Stimulated activated CD4-positive, alpha-beta T cell treated with anti-CD3 and anti-CD28 coated beads, Interleukin-1b, Interleukin-23, amount 100 ng/mL, for 4 hours (primary cell): ENCODE data around the gene SLC39A11.
"Not testable (repeated sequence)": the region's sequence is repeated elsewhere in the genome, so short reads cannot be mapped to it uniquely, and the experiment has no call there.

ENCODE experiments used
- DNase-seq, 2 donors: peaks; one replicate each; pipeline ENCODE4 v3.0.0-alpha.2; 2020; ENCODE audit warnings: low read depth in 2 of 2

SLC39A11 gene

DNA sequence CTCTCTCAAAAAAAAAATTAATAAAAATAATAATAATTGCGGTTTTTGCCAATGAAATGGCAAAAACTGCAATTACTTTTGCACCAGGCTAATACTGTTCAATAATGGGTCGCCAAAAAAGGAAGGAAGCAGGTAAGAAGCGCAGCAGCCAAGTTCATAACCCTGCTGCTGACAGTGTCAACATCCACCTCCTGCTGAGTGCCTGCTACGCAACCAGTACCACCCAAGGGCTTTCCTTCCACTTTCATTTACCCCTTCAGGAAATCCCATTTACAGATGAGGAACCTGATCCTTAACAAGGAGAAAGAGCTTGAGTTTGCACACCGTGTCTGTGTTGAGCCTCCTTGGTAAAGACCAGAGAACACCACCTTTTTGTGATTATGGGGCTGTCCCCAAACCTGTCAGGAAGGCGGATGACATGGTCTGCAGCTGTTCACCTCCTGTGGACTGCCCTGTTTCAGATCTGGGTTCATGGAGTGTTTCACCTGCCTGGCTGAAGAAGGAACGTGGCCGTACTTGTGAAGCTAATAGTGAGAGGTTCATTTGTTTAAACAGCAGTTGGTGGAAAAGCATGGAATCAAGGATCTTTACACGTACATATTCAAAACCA lies 378.0 kb downstream of the SLC39A11 start:
- DNase-seq = no peak

DNA sequence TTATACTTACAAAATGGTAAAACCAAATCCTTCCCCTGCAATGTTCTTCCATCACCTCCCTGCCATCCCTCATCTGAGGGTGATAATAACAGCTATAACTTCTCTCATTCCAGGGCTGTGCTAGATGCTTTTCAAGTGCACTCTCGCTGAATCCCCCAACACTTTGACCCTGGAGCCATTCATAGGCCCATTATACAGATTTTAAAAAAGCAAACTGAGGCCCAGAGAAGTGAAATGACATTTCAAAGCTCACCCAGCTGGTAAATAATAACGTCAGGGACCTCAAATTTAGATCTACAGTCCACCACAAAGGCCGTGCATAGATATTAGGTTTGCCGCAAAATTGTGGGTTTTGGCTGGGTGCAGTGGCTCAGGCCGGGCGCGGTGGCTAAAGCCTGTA lies 378.8 kb downstream of the SLC39A11 start:
- no peak for DNase-seq

DNA sequence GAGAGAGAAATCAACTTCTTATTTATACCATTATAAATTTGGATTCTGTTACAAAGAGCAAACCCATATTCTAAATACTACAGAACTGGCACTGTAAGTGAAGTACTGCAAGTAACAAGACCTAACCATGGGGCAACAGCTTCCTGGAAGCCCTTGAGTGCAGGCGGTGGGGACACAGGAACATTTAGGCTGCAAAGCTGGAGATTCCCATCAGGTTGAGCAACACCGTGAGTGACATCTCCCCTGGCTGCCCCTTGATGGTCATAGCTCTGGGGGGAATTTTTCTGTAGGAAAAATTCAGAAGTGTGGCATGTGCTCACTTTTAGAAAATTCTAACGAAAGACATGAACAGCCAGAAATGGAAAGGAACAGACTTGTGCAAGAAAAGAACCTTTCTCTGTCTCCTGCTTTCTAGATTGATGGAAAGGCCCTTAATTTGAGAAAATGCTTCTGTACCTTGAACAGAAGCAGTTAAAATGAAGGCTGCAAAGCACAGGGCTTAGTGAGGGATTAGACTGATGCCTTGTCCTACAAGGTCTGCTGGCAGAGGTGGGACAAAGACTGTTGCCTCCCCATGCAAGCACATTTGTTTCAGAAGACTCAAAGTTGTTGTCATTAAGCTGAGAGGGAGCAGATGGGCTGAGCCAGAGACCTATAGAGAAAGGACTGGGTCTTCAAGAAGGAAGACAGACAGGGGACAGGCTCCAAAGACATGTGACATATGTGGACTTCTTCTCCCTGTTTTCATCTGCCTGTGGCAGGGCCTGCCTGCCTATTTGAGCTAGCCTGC lies 380.8 kb downstream of the SLC39A11 start:
- DNase-seq = no peak

DNA sequence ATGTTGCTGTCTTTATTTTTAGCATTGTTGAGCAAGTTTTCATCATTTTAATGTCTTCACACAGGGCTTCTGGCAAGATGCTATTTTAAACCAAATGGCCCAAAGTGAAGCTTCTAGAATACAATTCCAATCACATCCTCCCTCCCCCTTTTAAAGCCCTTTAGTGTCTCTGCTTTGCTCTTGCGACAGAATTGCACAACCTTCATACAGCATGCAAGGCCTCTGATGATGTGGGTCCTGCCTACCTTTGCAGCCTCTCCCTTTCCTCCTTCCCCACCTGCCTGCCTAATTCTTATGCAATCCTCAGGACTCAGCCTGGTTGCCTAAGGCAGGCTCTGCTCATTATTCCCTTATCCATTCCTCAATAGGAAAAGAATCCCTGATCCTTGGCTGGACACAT lies 381.7 kb downstream of the SLC39A11 start:
- DNase-seq = no peak

DNA sequence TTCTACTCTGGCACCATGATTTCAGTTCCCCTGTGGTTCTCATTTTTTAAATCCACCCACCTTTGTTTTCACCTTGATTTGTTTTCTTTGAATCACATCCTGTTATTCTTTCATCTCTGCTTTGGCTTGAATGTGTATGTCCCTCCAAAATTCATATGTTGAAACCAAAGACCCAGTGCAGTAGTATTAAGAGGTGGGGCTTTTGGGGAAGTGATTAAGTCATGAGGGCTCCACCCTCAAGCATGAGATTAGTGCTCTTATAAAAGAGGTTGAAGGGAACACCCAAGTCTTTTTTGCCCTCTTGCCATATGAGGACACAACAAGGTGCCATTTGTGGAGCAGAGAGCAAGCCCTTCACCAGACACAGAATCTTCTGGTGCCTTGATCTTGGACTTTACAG lies 382.3 kb downstream of the SLC39A11 start:
- DNase-seq = no peak

DNA sequence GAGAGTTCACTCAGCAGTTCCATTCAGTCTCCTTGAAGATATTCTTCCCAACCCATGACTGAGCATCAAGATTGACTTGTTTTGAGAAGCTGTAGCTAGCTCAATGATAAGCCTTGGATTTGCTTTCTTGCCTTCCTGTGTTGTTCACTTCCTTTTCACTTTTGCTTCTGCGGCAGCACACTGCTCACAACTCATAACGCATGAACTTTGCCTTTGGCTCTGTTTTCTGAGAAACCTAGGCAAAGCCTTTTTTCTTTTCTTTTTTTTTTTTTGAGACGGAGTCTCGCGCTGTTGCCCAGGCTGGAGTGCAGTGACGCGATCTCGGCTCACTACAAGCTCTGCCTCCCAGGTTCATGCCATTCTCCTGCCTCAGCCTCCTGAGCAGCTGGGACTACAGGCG lies 383.8 kb downstream of the SLC39A11 start:
- not testable (repeated sequence) for DNase-seq

DNA sequence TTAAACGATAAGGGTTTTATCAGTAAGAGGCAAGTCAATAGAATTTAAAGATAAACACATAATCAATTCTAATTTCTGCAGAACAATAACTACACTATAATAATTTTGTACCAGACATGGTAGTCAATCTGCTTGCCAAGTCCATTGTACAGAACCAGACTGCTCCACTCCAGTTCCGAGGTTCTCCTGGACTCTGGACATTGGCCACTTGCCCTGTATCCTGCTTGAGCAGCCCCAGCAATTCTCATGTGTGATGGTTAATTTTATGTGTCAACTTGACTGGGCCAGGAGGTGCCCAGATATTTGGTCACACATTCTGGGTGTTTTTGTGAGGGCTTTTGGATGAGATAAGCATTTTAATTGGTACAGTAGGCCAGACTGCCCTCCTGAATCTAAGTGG lies 384.6 kb downstream of the SLC39A11 start:
- no peak for DNase-seq

DNA sequence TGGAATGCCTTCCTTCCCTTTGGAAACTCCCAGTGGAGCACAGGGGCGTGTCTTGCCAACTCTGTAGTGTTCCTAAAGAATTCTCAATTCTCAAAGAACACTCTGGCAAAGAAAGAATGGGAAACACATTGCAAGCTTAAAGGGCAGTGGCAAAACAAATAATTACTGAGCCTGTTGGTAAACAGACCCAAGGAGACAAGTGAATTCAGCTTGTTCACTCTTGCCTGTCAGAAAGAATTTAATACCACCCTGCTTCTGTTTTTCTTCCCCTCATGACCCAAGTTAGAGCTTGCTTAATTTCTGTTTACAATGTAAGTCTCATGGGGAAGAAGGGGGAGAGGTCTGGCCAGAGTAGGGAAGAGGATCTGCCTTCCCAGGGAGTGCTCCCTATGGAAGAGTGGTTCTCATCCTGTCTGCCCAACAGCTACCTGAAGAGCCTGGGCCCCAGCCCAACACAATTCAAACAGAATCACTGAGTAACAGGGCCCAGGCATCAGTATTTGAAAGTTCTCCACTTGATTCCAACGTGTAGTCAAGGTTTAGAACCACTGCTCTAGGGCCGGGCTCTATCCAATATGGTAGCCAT lies 386.0 kb downstream of the SLC39A11 start:
- no peak for DNase-seq

DNA sequence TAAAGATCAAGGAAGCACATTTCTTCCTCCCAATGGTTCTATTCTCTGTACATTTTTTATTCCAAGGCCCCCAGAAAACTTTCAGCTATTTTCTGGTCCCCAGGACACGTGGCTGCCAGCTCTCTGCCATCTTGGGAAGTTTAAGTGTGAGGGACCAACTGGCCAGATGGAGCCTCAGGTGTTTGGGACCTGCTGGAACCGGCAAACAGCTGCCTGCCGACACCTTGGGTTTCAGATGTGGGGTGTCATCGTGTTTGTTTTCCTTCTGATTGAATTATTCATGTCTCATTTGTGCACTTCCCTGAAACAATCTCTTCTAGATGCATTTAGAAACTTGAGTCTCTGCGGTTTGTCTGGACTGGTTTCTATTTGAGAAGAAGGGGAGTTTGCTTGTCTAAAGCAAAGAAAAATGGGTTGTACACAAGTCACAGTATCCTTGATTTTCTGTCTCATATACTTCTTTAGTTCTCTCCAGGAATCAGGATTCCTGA lies 386.5 kb downstream of the SLC39A11 start:
- no peak for DNase-seq

DNA sequence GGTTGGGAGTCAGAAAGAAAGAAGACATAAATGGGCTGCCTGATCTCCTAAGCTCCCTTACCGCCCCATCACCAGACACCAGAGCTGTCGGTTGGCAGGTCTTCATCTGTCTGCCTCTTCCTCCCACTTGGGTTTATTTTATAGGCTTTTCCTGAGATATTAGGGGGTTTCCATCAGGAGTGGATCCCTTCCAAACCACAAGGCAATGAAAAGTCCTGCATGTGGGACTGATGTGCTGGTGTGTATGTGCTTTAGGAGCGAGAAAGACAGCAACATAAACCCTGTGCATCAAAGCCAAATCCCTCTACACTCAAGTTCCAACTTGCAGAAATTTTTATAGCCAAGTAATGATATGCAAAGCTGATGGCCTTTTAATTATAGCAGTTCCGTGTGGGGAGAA lies 389.5 kb downstream of the SLC39A11 start:
- no peak for DNase-seq

DNA sequence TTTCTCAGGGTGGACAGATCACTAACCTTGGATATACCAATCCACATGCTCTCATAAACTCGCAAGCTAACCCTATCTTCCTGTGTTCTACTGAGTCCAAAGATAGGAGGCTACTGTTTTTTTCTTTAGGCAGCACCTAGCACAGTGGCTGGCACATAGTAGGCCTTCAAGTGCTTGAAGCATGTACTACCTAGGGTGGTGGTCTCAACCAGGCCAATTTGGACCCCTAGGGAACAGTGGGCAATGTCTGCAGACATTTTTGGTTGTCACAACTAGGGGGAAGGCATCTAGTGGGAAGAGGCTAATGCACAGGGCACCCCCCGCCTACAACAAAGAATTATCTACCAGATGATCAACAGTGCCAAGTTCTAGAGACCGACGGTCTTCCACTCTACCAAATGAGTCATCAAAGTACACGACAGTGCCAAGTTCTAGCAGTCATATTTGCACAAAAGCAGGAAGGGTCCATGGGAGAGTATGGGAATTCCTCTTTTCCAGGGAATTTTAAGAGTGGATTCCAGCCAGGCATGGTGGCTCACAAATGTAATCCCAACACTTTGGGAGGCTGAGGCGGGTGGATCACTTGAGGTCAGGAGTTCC lies 390.3 kb downstream of the SLC39A11 start:
- DNase-seq = no peak

DNA sequence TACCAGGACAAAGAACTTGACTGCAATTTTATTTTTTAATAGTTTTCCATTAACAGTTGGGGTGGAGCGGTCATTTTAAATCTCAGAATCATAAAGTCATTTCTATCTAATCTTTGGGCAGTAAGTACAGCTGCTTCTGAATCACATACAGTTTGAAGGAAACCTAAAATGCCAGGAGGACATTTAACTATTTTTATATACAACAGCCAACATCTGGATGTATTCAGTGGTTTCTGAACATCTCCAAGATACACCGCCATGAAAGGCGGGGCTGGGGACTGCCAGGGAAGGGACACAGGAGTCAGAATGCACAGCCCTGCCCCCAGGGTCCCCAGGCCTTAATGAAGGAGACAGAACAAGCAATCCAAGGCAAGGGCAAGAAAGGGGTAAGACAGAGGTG lies 392.3 kb downstream of the SLC39A11 start:
- DNase-seq = no peak

DNA sequence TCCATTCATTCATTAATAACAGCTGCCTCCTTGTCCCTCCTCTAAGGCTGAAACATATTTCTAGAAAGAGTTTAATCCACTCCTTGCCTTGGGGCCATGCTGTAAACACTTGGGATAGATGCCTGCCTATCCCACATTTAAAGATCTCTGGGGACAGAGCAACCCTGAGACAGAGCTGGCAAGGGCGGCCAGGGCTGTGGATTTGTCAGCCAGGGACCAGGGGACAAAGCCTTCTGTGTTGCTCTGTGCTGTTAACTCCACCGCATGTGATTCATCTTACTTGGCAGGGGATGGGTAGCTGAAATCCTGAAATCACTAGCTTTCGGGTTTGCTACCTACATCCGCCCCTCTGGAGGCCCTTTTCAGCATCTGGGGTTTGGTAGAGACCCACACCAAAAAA lies 392.9 kb downstream of the SLC39A11 start:
- no peak for DNase-seq

DNA sequence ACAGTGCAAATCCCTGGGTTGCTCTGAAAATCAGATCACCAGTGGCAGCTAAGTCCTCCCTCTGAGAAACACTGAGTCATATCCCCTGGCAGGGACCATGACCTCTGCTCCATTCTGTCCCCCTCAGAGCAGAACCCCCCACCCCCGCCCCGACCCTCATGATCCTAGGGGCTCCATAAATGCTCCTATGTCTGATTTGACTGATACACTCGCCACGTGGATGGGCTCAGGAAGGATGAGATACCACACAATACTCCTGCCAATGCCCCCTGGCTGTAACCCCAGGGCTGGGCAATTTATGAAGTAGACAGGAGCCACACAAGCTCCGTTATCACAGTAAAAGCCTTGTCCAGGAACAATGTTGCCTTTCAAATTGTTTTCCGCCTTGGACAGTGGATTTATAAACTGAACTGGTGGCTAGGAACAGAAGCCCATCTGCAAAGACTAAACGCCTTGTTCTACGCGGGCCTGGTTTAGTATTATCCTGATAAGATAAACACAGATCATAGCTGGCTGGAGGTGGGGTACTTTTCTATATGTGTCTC lies 394.8 kb downstream of the SLC39A11 start:
- no peak for DNase-seq

DNA sequence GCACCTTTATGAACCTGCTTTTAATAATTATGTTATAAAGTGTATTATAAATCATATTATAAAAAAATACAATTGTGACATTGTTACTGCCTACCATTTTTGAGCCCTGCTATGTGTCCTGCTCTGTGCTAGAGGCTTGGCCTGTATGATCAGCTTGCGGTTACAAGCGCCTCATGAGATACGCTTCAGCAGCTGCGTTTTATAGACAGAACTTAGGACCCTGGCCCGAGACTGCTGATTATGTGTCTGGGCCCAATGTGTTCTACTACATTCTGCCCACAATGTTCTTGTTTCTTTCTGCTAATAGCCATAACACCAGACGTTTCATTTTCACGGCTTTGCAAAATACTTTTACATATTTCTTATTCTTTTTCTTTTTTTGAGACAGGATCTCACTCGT lies 395.8 kb downstream of the SLC39A11 start:
- DNase-seq = no peak

DNA sequence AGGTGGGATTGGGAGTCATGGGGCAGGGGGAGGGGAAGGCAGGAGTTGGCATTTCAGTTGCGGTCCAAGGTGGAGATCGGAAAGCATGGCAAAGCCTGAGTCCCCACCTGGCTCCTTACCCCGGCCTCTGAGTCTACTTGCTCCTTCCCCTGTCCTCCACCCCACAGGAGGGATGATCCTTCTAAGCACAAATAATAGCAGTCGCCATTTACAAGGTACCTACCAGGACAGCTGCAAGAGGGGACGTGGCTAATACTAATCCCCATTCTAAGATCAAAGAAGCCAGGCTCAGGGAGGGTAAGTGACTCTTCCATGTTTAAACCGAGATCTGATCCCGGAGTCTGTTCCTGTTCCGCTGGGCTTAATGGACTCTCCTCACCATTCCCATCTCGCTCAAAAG lies 396.3 kb downstream of the SLC39A11 start:
- DNase-seq = no peak

DNA sequence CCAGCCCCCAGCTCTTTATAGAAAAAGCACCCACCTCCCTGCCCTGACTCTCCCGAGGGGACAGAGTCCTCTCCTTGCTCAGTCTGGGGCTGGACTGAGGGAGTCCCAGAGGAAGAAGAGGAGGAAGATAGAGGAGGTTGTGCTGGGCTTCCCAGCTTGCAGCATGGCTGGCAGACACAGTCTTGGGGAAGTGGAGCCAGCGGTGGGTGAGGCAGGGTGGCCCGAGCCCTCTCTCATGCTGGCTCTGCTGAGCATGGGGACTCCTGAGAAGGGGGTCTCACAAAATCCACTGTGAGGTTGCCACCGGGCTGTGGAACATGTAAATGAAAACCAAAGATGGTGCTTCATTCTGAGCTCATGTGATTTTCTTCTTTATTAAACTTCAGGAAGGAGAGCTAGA lies 398.5 kb downstream of the SLC39A11 start:
- DNase-seq = no peak

DNA sequence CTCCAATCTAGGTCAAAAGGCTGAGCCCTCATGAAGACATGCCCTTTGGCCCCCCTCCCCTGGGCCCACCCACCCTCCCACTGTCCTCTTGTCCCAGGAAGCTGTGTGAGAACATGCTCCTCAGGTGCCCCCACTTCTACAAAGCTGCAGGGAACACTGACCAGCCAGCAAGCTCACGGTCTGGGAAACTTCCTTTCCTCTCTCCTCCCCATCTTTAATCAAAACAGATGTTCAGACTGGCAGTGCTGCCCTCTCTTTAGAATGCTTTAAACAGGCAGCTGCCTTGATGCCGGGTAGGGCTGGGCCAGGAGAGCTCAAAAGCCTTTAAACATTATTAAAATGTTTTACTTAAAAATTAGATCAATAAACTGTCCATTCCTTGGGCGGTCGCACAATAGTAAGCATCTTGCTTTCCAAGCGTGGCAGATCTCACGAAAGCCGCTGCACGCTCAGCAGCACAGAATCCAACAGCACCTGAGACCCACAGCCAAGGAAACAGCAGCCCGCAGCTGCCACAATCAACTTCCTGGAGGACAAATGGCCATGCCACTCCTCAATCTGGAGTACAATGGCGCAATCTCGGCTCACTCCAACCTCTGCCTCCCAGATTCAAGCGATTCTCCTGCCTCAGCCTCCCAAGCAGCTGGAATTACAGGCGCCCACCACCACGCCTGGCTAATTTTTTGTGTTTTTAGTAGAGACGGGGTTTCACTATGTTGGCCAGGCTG lies 399.2 kb downstream of the SLC39A11 start:
- no peak for DNase-seq

DNA sequence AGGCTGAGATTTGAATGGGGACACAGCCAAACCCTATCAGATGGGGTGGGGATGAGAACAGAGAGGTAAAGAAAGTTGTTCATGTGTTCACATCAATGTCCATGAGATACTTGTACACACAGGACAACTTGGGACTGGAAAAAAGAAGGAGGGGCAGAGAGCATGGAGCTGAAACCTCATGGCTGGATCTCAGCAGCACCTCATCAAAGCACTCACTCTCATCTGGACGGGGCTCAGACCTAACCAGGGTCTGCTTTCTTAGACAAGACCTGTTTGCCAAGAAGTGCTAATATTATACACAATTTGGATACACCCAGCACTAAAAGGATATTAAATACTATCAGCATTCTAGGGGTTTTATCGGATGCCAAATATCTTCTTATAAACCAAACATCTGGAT lies 399.8 kb downstream of the SLC39A11 start:
- no peak for DNase-seq

DNA sequence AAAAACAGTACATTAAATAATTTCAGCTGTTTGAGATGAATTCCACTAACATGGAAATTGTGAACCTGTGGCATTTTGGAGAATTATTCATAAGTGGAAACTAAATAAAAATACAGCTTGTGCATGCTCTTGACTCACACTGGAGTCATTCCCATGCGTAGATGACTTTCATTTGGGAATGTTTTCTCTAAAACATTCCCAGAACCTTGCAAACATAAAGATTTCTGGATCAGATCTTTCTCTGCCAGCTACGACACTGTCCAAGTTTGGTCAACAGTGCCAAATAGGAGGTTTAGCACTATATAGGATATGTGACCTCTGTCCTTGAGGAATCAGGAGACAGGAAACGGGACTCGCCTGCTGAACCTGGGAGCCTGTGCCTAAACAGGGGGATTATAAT lies 400.9 kb downstream of the SLC39A11 start:
- no peak for DNase-seq

DNA sequence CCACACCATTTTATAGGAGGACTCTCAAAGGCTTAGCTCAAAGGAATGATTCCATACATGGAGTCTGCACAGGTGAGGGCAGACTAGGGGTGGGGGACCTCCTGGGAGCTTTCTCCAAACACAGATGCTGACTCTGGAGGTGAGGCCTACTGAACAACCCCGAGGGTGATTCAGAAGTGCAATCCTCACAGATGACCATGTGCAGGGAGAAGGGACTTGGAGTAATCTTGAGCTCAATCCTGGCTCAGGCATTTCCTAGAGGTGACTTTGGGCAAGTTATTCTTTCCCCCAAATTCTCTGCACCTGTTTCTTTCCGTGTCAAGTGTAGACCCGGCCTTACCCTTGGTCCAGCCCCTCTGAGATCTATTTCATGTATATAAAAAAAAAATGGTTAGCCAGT lies 401.5 kb downstream of the SLC39A11 start:
- no peak for DNase-seq

DNA sequence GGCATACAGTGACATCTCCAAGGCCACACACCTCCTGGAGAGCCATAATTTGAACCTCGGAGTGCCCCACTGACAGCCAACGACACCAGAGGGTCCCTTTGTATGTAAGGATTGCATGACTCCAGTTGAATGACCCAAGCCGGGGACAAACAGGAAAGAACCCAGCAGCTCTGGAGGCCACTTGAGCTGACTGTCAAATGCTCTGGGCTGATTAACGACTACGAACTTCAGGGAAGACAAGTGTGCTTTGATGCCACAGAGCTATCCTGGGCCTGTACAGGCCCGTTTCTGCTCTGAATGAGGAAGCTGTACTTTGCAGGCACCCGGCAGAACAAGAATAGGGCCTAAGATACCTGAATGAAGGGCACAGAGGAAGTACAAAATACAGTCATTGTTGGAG lies 404.6 kb downstream of the SLC39A11 start:
- no peak for DNase-seq
